Vagina (tissue), 2 donors: ENCODE results near the gene STK11IP.

Experiments
- CTCF ChIP-seq, 3 experiments: fragments of 450-650 bp in 2 of 3; fragments of 200-600 bp in 1 of 3; sonication (generic) in 1 of 3; IDR thresholded peaks; one replicate each; pipeline ENCODE4 v1.5.1; 2017 to 2019; ENCODE audit warnings: antibody characterized with exemption in 3 of 3, mild to moderate bottlenecking in 2 of 3, moderate library complexity in 2 of 3
- POLR2AphosphoS5 ChIP-seq, 2 donors: sonication (generic); formaldehyde crosslinking; IDR thresholded peaks; one replicate each; pipeline ENCODE4 v1.9.0; 2017; ENCODE audit warnings: antibody characterized with exemption in 2 of 2, mild to moderate bottlenecking in 2 of 2, low read depth in 1 of 2; ENCODE audit not compliant: insufficient read depth in 1 of 2

GRCh38 chr2:219665926-219666325 is 68.3 kb downstream of the STK11IP start:
- TF ChIP-seq POLR2AphosphoS5 (IDR thresholded peaks at IDR 0.05; ENCODE audit: insufficient read depth in 1 of 2, low read depth in 1 of 2) (no peak), CTCF (IDR thresholded peaks at IDR 0.05) (no peak)
